HEK293 (cell line): ENCODE results near the gene TLCD3B.

ENCODE experiments used
- CTCF ChIA-PET: fragments of 350-600 bp; formaldehyde crosslinking; extraction: SDS; loops from one replicate; lab custom pipeline; 2021; ENCODE audit warnings: antibody characterized with exemption; lab: Yijun Ruan, JAX
- POLR2A ChIA-PET: fragments of 300-600 bp; formaldehyde crosslinking; extraction: SDS; loops from one replicate; lab custom pipeline; 2020; ENCODE audit warnings: antibody characterized with exemption, inconsistent platforms; lab: Yijun Ruan, JAX
- H3K27ac ChIP-seq: fragments of 200-500 bp; sonication (Bioruptor generic); 2 replicates; pipeline ENCODE4 v1.5.1; 2014; ENCODE audit warnings: low read depth, low read length, control low read depth, inconsistent platforms; ENCODE audit errors: extremely low read depth
- H3K36me3 ChIP-seq, 2 experiments: fragments of 200-500 bp in 1 of 2; sonication (Bioruptor generic) in 1 of 2; 1 replicate in 1 of 2; 2 replicates in 1 of 2; pipeline ENCODE4 v1.5.1; 2014 to 2017; ENCODE audit warnings: inconsistent platforms in 2 of 2, low read length in 2 of 2; ENCODE audit not compliant: control insufficient read depth in 2 of 2, insufficient read depth in 1 of 2
- H3K4me1 ChIP-seq: fragments of 200-500 bp; sonication (Bioruptor generic); 2 replicates; pipeline ENCODE4 v1.5.1; 2014; ENCODE audit warnings: mild to moderate bottlenecking, low read length, inconsistent platforms; ENCODE audit not compliant: control insufficient read depth, insufficient read depth
- H3K4me3 ChIP-seq: 2 replicates; pipeline ENCODE4 v1.5.1; 2011; ENCODE audit warnings: low read depth, mild to moderate bottlenecking, control low read depth, low read length, moderate library complexity
- H3K9me3 ChIP-seq: fragments of 200-500 bp; sonication (Bioruptor generic); 2 replicates; pipeline ENCODE4 v1.5.1; 2014; ENCODE audit warnings: low read depth, low read length, inconsistent platforms; ENCODE audit not compliant: control insufficient read depth, insufficient read depth
- CTCF ChIP-seq: fragments of 450-650 bp; formaldehyde crosslinking; IDR thresholded peaks from 2 replicates; pipeline ENCODE4 v1.5.1; 2016; ENCODE audit warnings: missing biosample characterization, missing genetic modification characterization
- EGR2 ChIP-seq: fragments of 450-650 bp; formaldehyde crosslinking; IDR thresholded peaks from 2 replicates; pipeline ENCODE4 v1.5.1; 2016; ENCODE audit warnings: low read depth, missing biosample characterization, missing genetic modification characterization
- GFI1B ChIP-seq: fragments of 450-650 bp; formaldehyde crosslinking; IDR thresholded peaks from 2 replicates; pipeline ENCODE4 v1.5.1; 2016; ENCODE audit warnings: missing biosample characterization, missing genetic modification characterization
- GLI4 ChIP-seq: fragments of 450-650 bp; formaldehyde crosslinking; IDR thresholded peaks from 2 replicates; pipeline ENCODE4 v1.5.1; 2016; ENCODE audit warnings: missing biosample characterization, missing genetic modification characterization
- KLF9 ChIP-seq: fragments of 450-650 bp; formaldehyde crosslinking; IDR thresholded peaks from 2 replicates; pipeline ENCODE4 v1.5.1; 2016; ENCODE audit warnings: missing biosample characterization, missing genetic modification characterization, low read depth
- PRDM10 ChIP-seq: fragments of 450-650 bp; formaldehyde crosslinking; IDR thresholded peaks from 2 replicates; pipeline ENCODE4 v1.5.1; 2016; ENCODE audit warnings: missing biosample characterization, missing genetic modification characterization
- TSHZ1 ChIP-seq: fragments of 450-650 bp; formaldehyde crosslinking; IDR thresholded peaks from 2 replicates; pipeline ENCODE4 v1.5.1; 2016; ENCODE audit warnings: missing biosample characterization, missing genetic modification characterization, borderline replicate concordance
- ZNF18 ChIP-seq: fragments of 450-650 bp; formaldehyde crosslinking; IDR thresholded peaks from 2 replicates; pipeline ENCODE4 v1.5.1; 2016; ENCODE audit warnings: missing biosample characterization, missing genetic modification characterization
- ZNF2 ChIP-seq: fragments of 450-650 bp; formaldehyde crosslinking; IDR thresholded peaks from 2 replicates; pipeline ENCODE4 v1.5.1; 2016; ENCODE audit warnings: missing biosample characterization, missing genetic modification characterization
- ZNF211 ChIP-seq: fragments of 450-650 bp; formaldehyde crosslinking; IDR thresholded peaks from 2 replicates; pipeline ENCODE4 v1.5.1; 2016; ENCODE audit warnings: low read depth, missing biosample characterization, missing genetic modification characterization
- ZNF221 ChIP-seq: fragments of 450-650 bp; formaldehyde crosslinking; IDR thresholded peaks from 2 replicates; pipeline ENCODE4 v1.5.1; 2017; ENCODE audit warnings: missing biosample characterization, missing genetic modification characterization, borderline replicate concordance
- ZNF600 ChIP-seq: fragments of 450-650 bp; formaldehyde crosslinking; IDR thresholded peaks from 2 replicates; pipeline ENCODE4 v1.5.1; 2016; ENCODE audit warnings: missing biosample characterization, missing genetic modification characterization
- ZNF654 ChIP-seq: fragments of 450-650 bp; formaldehyde crosslinking; IDR thresholded peaks from 2 replicates; pipeline ENCODE4 v1.5.1; 2016; ENCODE audit warnings: low read depth, missing biosample characterization, missing genetic modification characterization
- ZNF701 ChIP-seq: fragments of 450-650 bp; formaldehyde crosslinking; IDR thresholded peaks from 2 replicates; pipeline ENCODE4 v1.5.1; 2016; ENCODE audit warnings: missing biosample characterization, missing genetic modification characterization
- TF ChIP-seq, protein P1 (sequence below): fragments of 450-650 bp; formaldehyde crosslinking; IDR thresholded peaks from 2 replicates; pipeline ENCODE4 v1.5.1; 2017; ENCODE audit warnings: missing biosample characterization, missing genetic modification characterization

TLCD3B gene

GRCh38 chr16:30070490-30070889 lies 39.4 kb upstream of the TLCD3B start:
- Histone ChIP-seq H3K9me3 (no peaks in the 10 kb centered on the region), H3K27ac (no peak overlapping the region), H3K4me3 (no peak overlapping the region), H3K4me1 (no peaks in the 10 kb centered on the region), H3K36me3 (peaks cover 42 to 68% of the 10 kb centered on the region in 2 experiments; a peak in 2 of 3 replicates)
- ChIA-PET CTCF (interaction anchor here (0.6 to 1.0 kb wide), 3 partner anchors 11 to 625 kb away, joined by 3 to 6 read pairs (median 4); no protein-coding TSS in a partner anchor), POLR2A (no interaction called here)
- TF ChIP-seq ZNF221 (tag by site-specific recombination), result no peak
- TF ChIP-seq ZNF654 (tag by site-specific recombination), result no peak
- no peak for TF ChIP-seq TSHZ1 (tag by site-specific recombination)
- no peak for TF ChIP-seq GLI4 (tag by site-specific recombination)
- no peak for TF ChIP-seq ZNF701

GRCh38 chr16:30069611-30070462 lies 38.8 kb upstream of the TLCD3B start:
- no peaks in the 10 kb centered on the region for H3K9me3 ChIP-seq
- no peaks in the 10 kb centered on the region for H3K4me1 ChIP-seq
- ChIA-PET POLR2A (interaction anchor here (0.6 kb wide), 1 partner anchor 14 kb away, joined by 3 read pairs; no protein-coding TSS in a partner anchor), CTCF (interaction anchor here (1.0 to 1.6 kb wide), 2 partner anchors 13 to 625 kb away, joined by 3 to 4 read pairs; no protein-coding TSS in a partner anchor)
- TF ChIP-seq EGR2 (tag by site-specific recombination), result peak; percentile 73
- no peak for TF ChIP-seq GFI1B
- TF ChIP-seq ZNF2 (tag by site-specific recombination), result peak; percentile 86
- peaks cover 42 to 68% of the 10 kb centered on the region in 2 experiments; a peak in 2 of 3 replicates for H3K36me3 ChIP-seq
- no peak overlapping the region for H3K4me3 ChIP-seq
- H3K27ac ChIP-seq, result no peak overlapping the region

DNA sequence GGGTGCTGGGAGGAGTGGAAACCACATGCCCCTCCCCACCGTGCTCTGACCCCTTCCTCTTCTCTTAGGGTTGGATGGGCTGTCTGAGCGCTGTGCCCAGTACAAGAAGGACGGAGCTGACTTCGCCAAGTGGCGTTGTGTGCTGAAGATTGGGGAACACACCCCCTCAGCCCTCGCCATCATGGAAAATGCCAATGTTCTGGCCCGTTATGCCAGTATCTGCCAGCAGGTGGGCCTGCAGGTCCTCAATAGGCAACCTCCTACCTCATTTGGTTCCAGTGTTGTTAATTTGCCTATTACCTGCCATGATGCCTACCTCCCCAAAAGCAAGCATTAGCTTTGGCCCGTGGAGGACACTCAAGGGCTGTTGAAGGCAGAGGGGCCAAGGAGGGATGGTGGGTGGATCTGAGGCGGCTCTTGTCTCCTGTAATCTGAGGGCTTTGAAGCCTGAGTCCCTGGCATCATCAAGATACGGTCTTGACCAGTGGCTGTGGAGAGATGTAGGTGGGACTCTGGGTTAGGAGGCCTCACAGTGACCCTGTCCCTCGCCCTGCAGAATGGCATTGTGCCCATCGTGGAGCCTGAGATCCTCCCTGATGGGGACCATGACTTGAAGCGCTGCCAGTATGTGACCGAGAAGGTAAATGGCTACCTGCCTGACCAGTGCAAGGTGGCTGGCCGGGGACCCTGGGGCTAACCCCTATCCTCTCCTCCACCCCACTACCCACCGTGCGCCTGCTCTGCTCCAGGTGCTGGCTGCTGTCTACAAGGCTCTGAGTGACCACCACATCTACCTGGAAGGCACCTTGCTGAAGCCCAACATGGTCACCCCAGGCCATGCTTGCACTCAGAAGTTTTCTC lies 37.9 kb upstream of the TLCD3B start:
- H3K4me1 ChIP-seq, result 0 out of 2 replicates have a peak, but pooled peaks cover 2% of the 10 kb centered on the region
- no peak overlapping the region for H3K27ac ChIP-seq
- CTCF ChIA-PET, result interaction anchor here (1.0 to 2.3 kb wide), 4 partner anchors 13 to 626 kb away, joined by 3 to 8 read pairs (median 4); partner anchors contain the start of gene TBX6
- H3K4me3 ChIP-seq, result no peak overlapping the region
- no peaks in the 10 kb centered on the region for H3K9me3 ChIP-seq
- POLR2A ChIA-PET, result interaction anchor here (1.2 kb wide), 1 partner anchor 37 kb away, joined by 3 read pairs; no protein-coding TSS in a partner anchor
- peaks cover 42 to 68% of the 10 kb centered on the region in 2 experiments; a peak in 2 of 3 replicates for H3K36me3 ChIP-seq
- TF ChIP-seq ZNF600 (tag by site-specific recombination) (peak; percentile 80), ZNF18 (tag by site-specific recombination) (no peak), ZNF211 (no peak), KLF9 (tag by site-specific recombination) (peak; percentile 36; the same call in 1 of the 2 replicates), CTCF (peak; percentile 76), PRDM10 (tag by site-specific recombination) (peak; percentile 74)
- TF ChIP-seq, protein P1, sequence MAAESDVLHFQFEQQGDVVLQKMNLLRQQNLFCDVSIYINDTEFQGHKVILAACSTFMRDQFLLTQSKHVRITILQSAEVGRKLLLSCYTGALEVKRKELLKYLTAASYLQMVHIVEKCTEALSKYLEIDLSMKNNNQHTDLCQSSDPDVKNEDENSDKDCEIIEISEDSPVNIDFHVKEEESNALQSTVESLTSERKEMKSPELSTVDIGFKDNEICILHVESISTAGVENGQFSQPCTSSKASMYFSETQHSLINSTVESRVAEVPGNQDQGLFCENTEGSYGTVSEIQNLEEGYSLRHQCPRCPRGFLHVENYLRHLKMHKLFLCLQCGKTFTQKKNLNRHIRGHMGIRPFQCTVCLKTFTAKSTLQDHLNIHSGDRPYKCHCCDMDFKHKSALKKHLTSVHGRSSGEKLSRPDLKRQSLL, result no peak
